ENCODE results near the gene SLC25A23.

Gene SLC25A23

DNA sequence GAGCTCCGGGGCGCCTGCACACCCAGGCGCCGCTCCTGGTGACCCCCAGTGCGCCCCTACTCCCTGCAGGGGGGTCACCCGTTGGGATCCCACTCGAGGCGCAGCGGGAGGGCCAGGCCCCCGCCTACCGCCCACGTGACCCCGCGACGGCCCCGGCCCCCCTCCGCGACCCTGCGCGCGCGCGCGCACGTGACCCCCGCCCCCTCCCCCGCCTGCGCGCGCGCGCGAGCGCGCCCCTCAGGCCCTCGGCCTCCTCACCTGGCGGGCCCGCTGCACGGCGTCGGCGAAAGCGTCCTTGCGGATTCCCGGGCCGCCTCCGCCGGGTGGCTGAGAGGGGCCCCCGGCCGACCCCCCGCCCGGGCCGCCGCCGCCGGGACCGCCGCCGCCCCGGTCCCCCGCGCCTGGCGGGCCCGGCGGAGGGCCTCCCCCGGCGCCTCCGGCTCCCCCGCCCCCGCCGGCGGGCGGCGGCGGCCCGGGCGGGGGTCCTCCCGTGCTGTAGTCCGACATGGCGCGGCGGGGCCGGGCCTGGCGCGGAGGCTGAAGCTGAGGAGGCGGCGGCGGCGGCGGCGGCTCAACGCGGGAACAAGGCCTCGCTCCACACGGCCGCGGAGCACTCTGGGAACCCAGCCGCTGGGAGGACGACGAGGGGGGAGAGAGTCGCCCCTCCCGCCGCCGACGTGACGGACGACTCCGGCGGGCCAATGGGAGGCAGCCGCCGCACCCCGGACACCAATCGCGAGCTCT is 35.2 kb downstream of the SLC25A23 start, which contains the start of gene KHSRP:
TSS of gene KHSRP (minus strand) at position 617 of the 744 bp plus-strand sequence. CDS start at position 507, 110 bp downstream.
- H3K9ac ChIP-seq (ENCODE audit: low read length) = peak within 1 kb of the TSS; percentile 86
- H3K27me3 ChIP-seq (ENCODE audit: insufficient read depth, low read length) = no peaks in the 10 kb centered on the region
- H3K9me3 ChIP-seq (ENCODE audit: low read length) = no peaks in the 10 kb centered on the region
- H2AFZ ChIP-seq (ENCODE audit: low read length) = no peak within 1 kb of the TSS
- peak within 1 kb of the TSS; percentile 94 for H3K4me3 ChIP-seq (ENCODE audit: low read depth, low read length, poor library complexity, severe bottlenecking)
- peaks cover 23% of the 10 kb centered on the region for H3K4me1 ChIP-seq (ENCODE audit: insufficient read depth, low read length, severe bottlenecking)
- H3K79me2 ChIP-seq (ENCODE audit: insufficient read depth, low read length) = peaks cover 43% of the 10 kb centered on the region
- H3K4me2 ChIP-seq (ENCODE audit: low read length) = peak within 1 kb of the TSS; percentile 86
- no peaks in the 10 kb centered on the region for H3F3A ChIP-seq (ENCODE audit: insufficient read depth, low read length)
- peak within 1 kb of the TSS; percentile 71 for H3K27ac ChIP-seq (ENCODE audit: low read depth, low read length, poor library complexity, severe bottlenecking)
- H3K36me3 ChIP-seq (ENCODE audit: insufficient read depth, low read length) = peaks cover 43% of the 10 kb centered on the region
- no peaks in the 10 kb centered on the region for H3K9me2 ChIP-seq (ENCODE audit: low read depth, low read length)
- no peak for TF ChIP-seq EZH2 (IDR thresholded peaks at IDR 0.05; ENCODE audit: borderline replicate concordance, low read length)
- TF ChIP-seq, protein P1, sequence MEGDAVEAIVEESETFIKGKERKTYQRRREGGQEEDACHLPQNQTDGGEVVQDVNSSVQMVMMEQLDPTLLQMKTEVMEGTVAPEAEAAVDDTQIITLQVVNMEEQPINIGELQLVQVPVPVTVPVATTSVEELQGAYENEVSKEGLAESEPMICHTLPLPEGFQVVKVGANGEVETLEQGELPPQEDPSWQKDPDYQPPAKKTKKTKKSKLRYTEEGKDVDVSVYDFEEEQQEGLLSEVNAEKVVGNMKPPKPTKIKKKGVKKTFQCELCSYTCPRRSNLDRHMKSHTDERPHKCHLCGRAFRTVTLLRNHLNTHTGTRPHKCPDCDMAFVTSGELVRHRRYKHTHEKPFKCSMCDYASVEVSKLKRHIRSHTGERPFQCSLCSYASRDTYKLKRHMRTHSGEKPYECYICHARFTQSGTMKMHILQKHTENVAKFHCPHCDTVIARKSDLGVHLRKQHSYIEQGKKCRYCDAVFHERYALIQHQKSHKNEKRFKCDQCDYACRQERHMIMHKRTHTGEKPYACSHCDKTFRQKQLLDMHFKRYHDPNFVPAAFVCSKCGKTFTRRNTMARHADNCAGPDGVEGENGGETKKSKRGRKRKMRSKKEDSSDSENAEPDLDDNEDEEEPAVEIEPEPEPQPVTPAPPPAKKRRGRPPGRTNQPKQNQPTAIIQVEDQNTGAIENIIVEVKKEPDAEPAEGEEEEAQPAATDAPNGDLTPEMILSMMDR (IDR thresholded peaks at IDR 0.05; ENCODE audit: low read length) = no peak
- no peaks in the 10 kb centered on the region for H4K20me1 ChIP-seq (ENCODE audit: insufficient read depth, low read length)

DNA sequence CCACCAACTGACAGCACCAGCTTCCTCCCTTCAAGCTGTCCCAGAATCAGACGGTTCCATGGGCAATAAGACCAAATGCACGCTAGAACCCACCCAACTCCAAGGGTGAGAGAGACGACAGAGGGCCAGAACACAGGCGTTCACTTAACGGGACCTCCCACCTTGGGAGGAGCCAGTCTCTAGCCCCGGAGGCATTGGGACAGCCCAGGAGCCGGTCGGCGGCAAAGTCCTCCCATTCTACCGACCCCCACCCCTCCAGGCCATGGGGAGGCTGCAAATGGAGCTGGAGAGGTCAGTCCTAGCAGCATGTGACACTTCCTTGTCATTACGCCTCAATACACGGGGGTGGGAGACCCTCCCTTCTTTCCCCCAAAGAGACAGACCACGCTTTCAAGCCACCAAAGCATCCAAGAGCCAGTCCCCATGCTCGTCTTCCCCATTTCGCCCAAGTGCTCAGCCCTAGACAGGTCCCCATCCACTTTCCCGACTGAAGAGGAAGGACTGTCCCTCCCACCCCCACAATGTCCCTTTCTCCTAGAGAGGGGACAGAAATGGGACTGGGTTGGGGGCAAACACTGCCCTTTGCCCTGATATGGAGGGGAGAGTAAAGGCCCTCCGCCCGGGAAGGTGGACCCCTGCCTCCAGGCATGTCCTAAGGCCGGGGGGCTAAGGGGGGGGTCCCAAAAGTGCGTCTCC is 35.9 kb downstream of the SLC25A23 start:
- H3K9me2 ChIP-seq (ENCODE audit: low read depth, low read length) = no peaks in the 10 kb centered on the region
- peaks cover 43% of the 10 kb centered on the region for H3K79me2 ChIP-seq (ENCODE audit: insufficient read depth, low read length)
- H3K36me3 ChIP-seq (ENCODE audit: insufficient read depth, low read length) = peaks cover 51% of the 10 kb centered on the region
- no peaks in the 10 kb centered on the region for H3F3A ChIP-seq (ENCODE audit: insufficient read depth, low read length)
- no peaks in the 10 kb centered on the region for H3K9me3 ChIP-seq (ENCODE audit: low read length)
- no peaks in the 10 kb centered on the region for H3K27me3 ChIP-seq (ENCODE audit: insufficient read depth, low read length)
- TF ChIP-seq EZH2 (IDR thresholded peaks at IDR 0.05; ENCODE audit: borderline replicate concordance, low read length) = no peak
- TF ChIP-seq, protein P1 (IDR thresholded peaks at IDR 0.05; ENCODE audit: low read length) = no peak
- no peak overlapping the region for H2AFZ ChIP-seq (ENCODE audit: low read length)
- peaks cover 23% of the 10 kb centered on the region for H3K4me1 ChIP-seq (ENCODE audit: insufficient read depth, low read length, severe bottlenecking)
- peak overlapping the region; percentile 86 for H3K9ac ChIP-seq (ENCODE audit: low read length)
- H4K20me1 ChIP-seq (ENCODE audit: insufficient read depth, low read length) = no peaks in the 10 kb centered on the region
- peak overlapping the region; percentile 86 for H3K4me2 ChIP-seq (ENCODE audit: low read length)
- no peak overlapping the region for H3K27ac ChIP-seq (ENCODE audit: low read depth, low read length, poor library complexity, severe bottlenecking)
- H3K4me3 ChIP-seq (ENCODE audit: low read depth, low read length, poor library complexity, severe bottlenecking) = peak overlapping the region; percentile 94

DNA sequence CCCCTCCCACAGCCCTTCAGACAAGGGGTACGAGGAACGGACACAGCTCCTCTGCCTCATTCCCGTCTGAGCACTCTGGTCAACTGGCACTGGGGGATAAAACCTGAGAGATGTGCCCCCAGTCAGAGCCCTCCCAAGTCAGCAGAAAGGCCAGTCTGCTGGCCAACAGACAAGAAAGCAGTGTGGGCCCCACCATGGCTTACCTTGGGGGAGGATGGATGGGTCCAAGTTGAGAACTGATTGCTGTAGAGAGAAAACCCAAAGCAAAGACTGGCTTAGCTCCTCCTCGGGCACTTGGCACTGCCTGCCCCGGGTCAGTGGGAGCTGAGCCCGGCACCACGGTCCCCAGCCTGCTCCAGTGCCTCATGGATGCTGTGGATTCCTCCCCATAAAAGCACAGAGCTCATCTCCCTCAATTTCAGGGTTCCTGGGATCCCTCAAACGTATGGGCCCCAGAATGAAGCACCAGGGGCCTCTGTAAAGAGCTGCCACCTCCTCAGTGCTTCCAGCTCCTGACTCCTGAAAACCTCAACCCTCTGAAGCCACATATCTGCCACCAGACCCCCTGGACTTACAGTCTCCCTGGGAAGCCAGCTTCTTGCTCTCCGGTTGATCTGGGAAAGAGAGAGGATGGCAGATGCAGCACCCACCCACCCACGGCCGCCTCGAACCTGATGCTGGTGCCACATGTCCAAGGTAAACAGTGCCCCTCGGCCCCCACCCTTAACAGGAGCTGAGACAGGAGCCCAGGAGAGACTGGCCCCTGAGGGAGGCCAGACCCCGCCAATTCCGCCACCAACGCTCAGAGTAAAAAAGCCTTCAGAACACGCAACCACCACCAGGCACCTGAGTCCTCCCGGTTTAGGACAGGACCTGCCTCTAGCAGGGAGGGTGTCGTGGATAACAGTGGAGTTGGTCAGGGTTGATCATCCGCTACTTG is 38.2 kb downstream of the SLC25A23 start:
- Histone ChIP-seq H3K27me3 (ENCODE audit: insufficient read depth, low read length) (no peaks in the 10 kb centered on the region), H3K9me3 (ENCODE audit: low read length) (no peaks in the 10 kb centered on the region), H2AFZ (ENCODE audit: low read length) (no peak overlapping the region), H3K4me1 (ENCODE audit: insufficient read depth, low read length, severe bottlenecking) (peaks cover 23% of the 10 kb centered on the region), H4K20me1 (ENCODE audit: insufficient read depth, low read length) (no peaks in the 10 kb centered on the region), H3K36me3 (ENCODE audit: insufficient read depth, low read length) (peaks cover 74% of the 10 kb centered on the region), H3K27ac (ENCODE audit: low read depth, low read length, poor library complexity, severe bottlenecking) (no peak overlapping the region), H3F3A (ENCODE audit: insufficient read depth, low read length) (no peaks in the 10 kb centered on the region), H3K4me3 (ENCODE audit: low read depth, low read length, poor library complexity, severe bottlenecking) (no peak overlapping the region), H3K9ac (ENCODE audit: low read length) (no peak overlapping the region), H3K9me2 (ENCODE audit: low read depth, low read length) (no peaks in the 10 kb centered on the region), H3K4me2 (ENCODE audit: low read length) (no peak overlapping the region), H3K79me2 (ENCODE audit: insufficient read depth, low read length) (peaks cover 43% of the 10 kb centered on the region)
- no peak for TF ChIP-seq EZH2 (IDR thresholded peaks at IDR 0.05; ENCODE audit: borderline replicate concordance, low read length)
- TF ChIP-seq, protein P1 (IDR thresholded peaks at IDR 0.05; ENCODE audit: low read length) = no peak

Measured in OCI-LY1 (cell line).